IMR-90 (cell line): Measurements from ENCODE around the gene PRSS38. TPM values are rescaled to one million over a fixed set of nuclear protein-coding genes. Genes with fewer than 3 reads are reported as not detected.

ENCODE experiments used
- ATAC-seq: fragments of 200-7000 bp; cut with Tn5 transposase; 2 replicates; pipeline ENCODE4 v1.9.1; 2020; ENCODE audit warnings: low read depth, mild to moderate bottlenecking, moderate library complexity
- BruUV-seq: library from RNA; stranded (reverse); fragments of 400-500 nt; replicated peaks from 2 replicates; lab custom pipeline; 2021; lab: Mats Ljungman, UMichigan
- CTCF ChIA-PET: fragments of 300-600 bp; formaldehyde crosslinking; extraction: SDS; loops from one replicate; lab custom pipeline; 2021; ENCODE audit warnings: antibody characterized with exemption; lab: Yijun Ruan, JAX
- POLR2A ChIA-PET: fragments of 300-600 bp; sonication (Branson Sonifier 250); formaldehyde crosslinking; loops from one replicate; lab custom pipeline; 2022; ENCODE audit warnings: antibody characterized with exemption; ENCODE audit not compliant: unreplicated experiment; lab: Charles Lee
- DNase-seq: peaks from one replicate; pipeline ENCODE4 v3.0.0; 2013
- H2AFZ ChIP-seq: replicated peaks from 2 replicates; pipeline ENCODE3; 2013; ENCODE audit warnings: low read length, mild to moderate bottlenecking; ENCODE audit not compliant: poor library complexity
- H2AK5ac ChIP-seq: 2 replicates; pipeline ENCODE4 v1.6.1; 2013; ENCODE audit warnings: low read depth, low read length, inconsistent platforms
- H2AK9ac ChIP-seq: replicated peaks from 2 replicates; pipeline ENCODE3; 2013; ENCODE audit warnings: mild to moderate bottlenecking, low read depth, low read length, moderate library complexity; ENCODE audit not compliant: poor library complexity
- H2BK120ac ChIP-seq: 2 replicates; pipeline ENCODE4 v1.6.1; 2013; ENCODE audit warnings: low read depth, low read length, inconsistent platforms
- H2BK15ac ChIP-seq: 3 replicates; pipeline ENCODE4 v1.6.1; 2013; ENCODE audit warnings: low read depth, low read length, inconsistent platforms
- H2BK20ac ChIP-seq: 2 replicates; pipeline ENCODE4 v1.6.1; 2013; ENCODE audit warnings: low read depth, mild to moderate bottlenecking, inconsistent platforms, low read length, moderate library complexity
- H2BK5ac ChIP-seq: 2 replicates; pipeline ENCODE4 v1.6.1; 2013; ENCODE audit warnings: mild to moderate bottlenecking, low read depth, low read length, inconsistent platforms; ENCODE audit not compliant: poor library complexity, severe bottlenecking
- H3K14ac ChIP-seq: replicated peaks from 2 replicates; pipeline ENCODE4 v1.6.1; 2013; ENCODE audit warnings: low read depth, low read length, inconsistent platforms
- H3K18ac ChIP-seq: 2 replicates; pipeline ENCODE4 v1.6.1; 2013; ENCODE audit warnings: low read depth, low read length, control low read depth
- H3K23ac ChIP-seq: 2 replicates; pipeline ENCODE4 v1.6.1; 2013; ENCODE audit warnings: low read depth, low read length, inconsistent platforms
- H3K27ac ChIP-seq: 2 replicates; pipeline ENCODE4 v1.5.1; 2013; ENCODE audit warnings: mild to moderate bottlenecking, control low read depth, low read length; ENCODE audit not compliant: insufficient read depth
- H3K27me3 ChIP-seq: 2 replicates; pipeline ENCODE4 v1.6.1; 2013; ENCODE audit warnings: low read length; ENCODE audit not compliant: control insufficient read depth, insufficient read depth
- H3K36me3 ChIP-seq: 2 replicates; pipeline ENCODE4 v1.6.1; 2013; ENCODE audit warnings: low read length, mixed read lengths; ENCODE audit not compliant: control insufficient read depth, insufficient read depth
- H3K4ac ChIP-seq: 2 replicates; pipeline ENCODE4 v1.6.1; 2013; ENCODE audit warnings: low read depth, low read length, inconsistent platforms
- H3K4me1 ChIP-seq: 2 replicates; pipeline ENCODE4 v1.6.1; 2013; ENCODE audit warnings: low read length, mixed read lengths; ENCODE audit not compliant: control insufficient read depth, insufficient read depth
- H3K4me2 ChIP-seq: 2 replicates; pipeline ENCODE4 v1.6.1; 2013; ENCODE audit warnings: low read depth, mild to moderate bottlenecking, control low read depth, low read length, moderate library complexity
- H3K4me3 ChIP-seq: 2 replicates; pipeline ENCODE4 v1.5.1; 2013; ENCODE audit warnings: low read depth, mild to moderate bottlenecking, control low read depth, low read length, moderate library complexity; ENCODE audit not compliant: insufficient read depth
- H3K56ac ChIP-seq: 2 replicates; pipeline ENCODE4 v1.6.1; 2013; ENCODE audit warnings: low read length, inconsistent platforms; ENCODE audit not compliant: insufficient read depth; ENCODE audit errors: extremely low read depth
- H3K79me1 ChIP-seq, 2 experiments: 2 replicates each; pipeline ENCODE4 v1.6.1; 2013; ENCODE audit warnings: low read length in 2 of 2, inconsistent platforms in 1 of 2, low read depth in 1 of 2
- H3K9ac ChIP-seq: 2 replicates; pipeline ENCODE4 v1.6.1; 2013; ENCODE audit warnings: low read depth, low read length, control low read depth
- H3K9me1 ChIP-seq: 2 replicates; pipeline ENCODE4 v1.6.1; 2013; ENCODE audit warnings: low read length, inconsistent platforms; ENCODE audit not compliant: insufficient read depth
- H3K9me3 ChIP-seq: 2 replicates; pipeline ENCODE4 v1.6.1; 2013; ENCODE audit warnings: low read length; ENCODE audit not compliant: control insufficient read depth, insufficient read depth
- H4K20me1 ChIP-seq: 2 replicates; pipeline ENCODE4 v1.6.1; 2013; ENCODE audit warnings: low read length, inconsistent platforms; ENCODE audit not compliant: insufficient read depth
- H4K5ac ChIP-seq: 2 replicates; pipeline ENCODE4 v1.6.1; 2013; ENCODE audit warnings: mild to moderate bottlenecking, low read depth, low read length, control low read depth
- H4K8ac ChIP-seq, 2 experiments: 2 replicates each; pipeline ENCODE4 v1.6.1; 2013; ENCODE audit warnings: low read depth in 2 of 2, low read length in 2 of 2, control low read depth in 1 of 2, inconsistent platforms in 1 of 2
- H4K91ac ChIP-seq: 2 replicates; pipeline ENCODE4 v1.6.1; 2013; ENCODE audit warnings: low read depth, low read length, inconsistent platforms; ENCODE audit not compliant: insufficient read depth
- CEBPB ChIP-seq: IDR thresholded peaks from 2 replicates; pipeline ENCODE4 v1.6.1; 2012; ENCODE audit warnings: low read depth, low read length, improper control_type of control experiment
- CHD1 ChIP-seq: IDR thresholded peaks from 2 replicates; pipeline ENCODE4 v1.6.1; 2012; ENCODE audit warnings: low read depth, low read length, improper control_type of control experiment
- CTCF ChIP-seq: conservative IDR thresholded peaks from 2 replicates; pipeline ENCODE4 v1.5.1; 2012; ENCODE audit warnings: mild to moderate bottlenecking, low read depth, low read length, improper control_type of control experiment
- ELK1 ChIP-seq: fragments of 150-350 bp; IDR thresholded peaks from 2 replicates; pipeline ENCODE4 v1.6.1; 2016; ENCODE audit warnings: low read depth, mild to moderate bottlenecking, low read length, moderate library complexity, borderline replicate concordance
- FOS ChIP-seq: fragments of 150-350 bp; IDR thresholded peaks from 2 replicates; pipeline ENCODE4 v1.6.1; 2016; ENCODE audit warnings: low read depth, low read length
- MAFK ChIP-seq: IDR thresholded peaks from 2 replicates; pipeline ENCODE4 v1.6.1; 2012; ENCODE audit warnings: low read depth, low read length, improper control_type of control experiment
- MAZ ChIP-seq: IDR thresholded peaks from 2 replicates; pipeline ENCODE4 v1.6.1; 2012; ENCODE audit warnings: low read depth, mild to moderate bottlenecking, low read length, improper control_type of control experiment, moderate library complexity, borderline replicate concordance
- MXI1 ChIP-seq: IDR thresholded peaks from 2 replicates; pipeline ENCODE4 v1.6.1; 2012; ENCODE audit warnings: low read depth, mild to moderate bottlenecking, low read length, moderate library complexity, borderline replicate concordance
- POLR2A ChIP-seq: IDR thresholded peaks from 2 replicates; pipeline ENCODE4 v1.6.1; 2012; ENCODE audit warnings: mild to moderate bottlenecking, low read depth, low read length
- RAD21 ChIP-seq: IDR thresholded peaks from 2 replicates; pipeline ENCODE4 v1.6.1; 2012; ENCODE audit warnings: low read length, improper control_type of control experiment
- RCOR1 ChIP-seq: IDR thresholded peaks from 2 replicates; pipeline ENCODE4 v1.6.1; 2012; ENCODE audit warnings: mild to moderate bottlenecking, low read length, improper control_type of control experiment; ENCODE audit not compliant: insufficient replicate concordance
- RFX5 ChIP-seq: IDR thresholded peaks from 2 replicates; pipeline ENCODE4 v1.8.0; 2012; ENCODE audit warnings: low read depth, mild to moderate bottlenecking, low read length, moderate library complexity
- SMC3 ChIP-seq: fragments of 150-350 bp; IDR thresholded peaks from 2 replicates; pipeline ENCODE4 v1.6.1; 2016; ENCODE audit warnings: low read depth, mild to moderate bottlenecking, antibody characterized with exemption, low read length, moderate library complexity
- WGBS, 2 experiments: methylation state at CpG; one replicate each; pipeline versions ENCODE4 v1.1.5 to v1.1.7; 2013; ENCODE audit warnings: missing lambda C conversion rate in 2 of 2; ENCODE audit not compliant: insufficient read length in 1 of 2; ENCODE audit errors: extremely low coverage in 2 of 2; 5-methylcytosine and 5-hydroxymethylcytosine counted together
- dilution Hi-C: fragments of 300-500 bp; cut with HindIII; formaldehyde crosslinking; loops from one replicate; pipeline ENCODE4 v1.14.3; 2018; ENCODE audit warnings: low sequenced_read_pairs; ENCODE audit not compliant: unreplicated experiment
- in situ Hi-C: fragments of 300-500 bp; cut with MboI; formaldehyde crosslinking; loops from 3 replicates; pipeline ENCODE4 v1.14.3; 2019; ENCODE audit warnings: low sequenced_read_pairs, inconsistent platforms, mixed read lengths
- intact Hi-C: fragments of 100-400 bp; cut with micrococcal nuclease; formaldehyde crosslinking; loops from 2 replicates; pipeline ENCODE4 v1.10.0; 2022
- polyA plus RNA-seq, 3 experiments: library from polyadenylated mRNA; depleted of rRNA; stranded (reverse); fragments of >200 nt; gene quantifications; 2 replicates each; pipeline ENCODE4 v1.2.3, GENCODE V29; 2012; ENCODE audit warnings: low replicate concordance in 1 of 3
- total RNA-seq: library from RNA; depleted of rRNA; stranded (reverse); fragments of >200 nt; gene quantifications from 2 replicates; pipeline ENCODE4 v1.2.3, GENCODE V29; 2012
- TF ChIP-seq, protein P1 (sequence below): fragments of 150-350 bp; IDR thresholded peaks from 2 replicates; pipeline ENCODE4 v1.6.1; 2017; ENCODE audit warnings: mild to moderate bottlenecking, antibody characterized with exemption, low read length, low read depth

The PRSS38 gene
- total and polyA plus RNA-seq, 2 of the 4 experiments (the other 2 are of a cell fraction): not detected

DNA sequence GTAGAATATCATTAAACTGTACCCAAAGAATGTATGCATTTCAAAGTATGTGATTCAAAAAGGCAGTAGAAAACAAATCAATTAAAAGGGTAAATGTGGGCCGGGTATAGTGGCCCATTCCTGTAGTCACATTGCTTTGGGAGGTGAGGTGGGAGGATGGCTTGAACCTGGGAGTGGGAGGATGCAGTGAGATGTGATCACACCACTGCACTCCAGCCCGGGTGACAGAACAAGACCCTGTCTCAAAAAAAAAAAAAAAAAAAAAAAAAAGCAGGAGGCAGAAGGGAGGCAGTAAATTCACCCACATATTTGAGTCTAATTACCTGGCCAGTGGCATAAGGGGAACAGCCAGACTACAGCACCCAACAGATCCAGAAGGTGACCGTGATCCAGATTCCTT, 17.9 kb upstream of the PRSS38 start:
- intact Hi-C loops: no loop called here
- WGBS, 2 experiments: 83% methylated on average over 1 of the region's 3 CpGs; no CpG with 5 or more reads in 1 of the 2 experiments
- ATAC-seq (no peak), DNase-seq (no peak)
- peaks cover 8% of the 10 kb centered on the region; the same call in 1 of the 2 replicates for H3K9me1 ChIP-seq
- no peak overlapping the region for H4K91ac ChIP-seq
- no peak overlapping the region for H3K4me2 ChIP-seq
- no peak overlapping the region for H3K14ac ChIP-seq
- no peak overlapping the region for H2AK5ac ChIP-seq
- H2AK9ac ChIP-seq: no peak overlapping the region
- H3K27me3 ChIP-seq: peaks cover 13% of the 10 kb centered on the region
- H3K27ac ChIP-seq: no peak overlapping the region
- no peak overlapping the region for H4K5ac ChIP-seq
- H3K23ac ChIP-seq: no peak overlapping the region
- H2BK15ac ChIP-seq: no peak overlapping the region
- H3K9ac ChIP-seq: no peak overlapping the region
- H4K20me1 ChIP-seq: no peaks in the 10 kb centered on the region
- ChIA-PET POLR2A (no interaction called here), CTCF (no interaction called here)
- H3K56ac ChIP-seq: no peak overlapping the region
- H3K79me1 ChIP-seq: no peaks in the 10 kb centered on the region
- no peaks in the 10 kb centered on the region for H3K36me3 ChIP-seq
- H3K4me3 ChIP-seq: no peak overlapping the region
- no peak overlapping the region for H4K8ac ChIP-seq
- H2BK5ac ChIP-seq: no peak overlapping the region
- H3K9me3 ChIP-seq: no peaks in the 10 kb centered on the region
- peaks cover 17% of the 10 kb centered on the region for H3K4me1 ChIP-seq
- H2BK20ac ChIP-seq: no peak overlapping the region
- no peak overlapping the region for H2BK120ac ChIP-seq
- TF ChIP-seq CHD1 (no peak), FOS (no peak), MAZ (no peak), SMC3 (no peak), MAFK (no peak), RCOR1 (no peak), MXI1 (no peak), POLR2A (no peak), CEBPB (no peak), RAD21 (no peak), RFX5 (no peak), CTCF (no peak), ELK1 (no peak)
- TF ChIP-seq, protein P1, sequence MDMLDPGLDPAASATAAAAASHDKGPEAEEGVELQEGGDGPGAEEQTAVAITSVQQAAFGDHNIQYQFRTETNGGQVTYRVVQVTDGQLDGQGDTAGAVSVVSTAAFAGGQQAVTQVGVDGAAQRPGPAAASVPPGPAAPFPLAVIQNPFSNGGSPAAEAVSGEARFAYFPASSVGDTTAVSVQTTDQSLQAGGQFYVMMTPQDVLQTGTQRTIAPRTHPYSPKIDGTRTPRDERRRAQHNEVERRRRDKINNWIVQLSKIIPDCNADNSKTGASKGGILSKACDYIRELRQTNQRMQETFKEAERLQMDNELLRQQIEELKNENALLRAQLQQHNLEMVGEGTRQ: no peak
- BruUV-seq: no TSS peak
- H3K4ac ChIP-seq: no peak overlapping the region
- in situ Hi-C loops: no loop called here
- H2AFZ ChIP-seq: no peak overlapping the region
- no peak overlapping the region for H3K18ac ChIP-seq
- dilution Hi-C loops: no loop called here
